GM19025 (cell line): ENCODE data around the gene NHLRC2.

Experiments
- ATAC-seq: cut with Tn5 transposase; IDR thresholded peaks from one replicate; pipeline ENCODE4 v1.9.1; 2021; ENCODE audit warnings: mild to moderate bottlenecking, low read depth, moderate library complexity; ENCODE audit not compliant: unreplicated experiment

The NHLRC2 gene

DNA sequence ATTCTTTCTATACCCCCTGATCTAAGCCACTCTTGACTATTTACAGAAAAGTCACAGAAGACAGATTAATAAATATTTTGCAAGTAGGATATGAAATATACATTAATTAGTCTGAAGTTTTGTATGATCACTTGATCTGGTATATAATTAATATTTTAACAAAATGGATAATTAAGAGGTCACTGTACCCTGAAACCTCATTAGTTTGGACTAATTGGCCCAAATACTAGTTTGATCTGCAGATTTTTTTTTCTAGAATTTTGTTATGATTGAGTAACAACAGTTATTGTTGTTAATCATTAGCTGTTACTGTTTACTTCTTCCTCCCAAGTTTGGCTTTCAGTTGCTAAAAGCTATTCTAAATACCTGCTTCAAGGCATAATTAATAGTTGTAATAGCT lies 2.7 kb downstream of the NHLRC2 start:
- no peak for ATAC-seq

- ATAC-seq: no peak
These were observed 4.1 kb downstream of the NHLRC2 start for GRCh38 chr10:113858541-113858940.

GRCh38 chr10:113859261-113859660 lies 4.8 kb downstream of the NHLRC2 start:
- ATAC-seq: no peak

GRCh38 chr10:113865901-113866300 lies 11.4 kb downstream of the NHLRC2 start:
- no peak for ATAC-seq

- ATAC-seq: no peak
These were observed 12.3 kb downstream of the NHLRC2 start for GRCh38 chr10:113866551-113867394.

DNA sequence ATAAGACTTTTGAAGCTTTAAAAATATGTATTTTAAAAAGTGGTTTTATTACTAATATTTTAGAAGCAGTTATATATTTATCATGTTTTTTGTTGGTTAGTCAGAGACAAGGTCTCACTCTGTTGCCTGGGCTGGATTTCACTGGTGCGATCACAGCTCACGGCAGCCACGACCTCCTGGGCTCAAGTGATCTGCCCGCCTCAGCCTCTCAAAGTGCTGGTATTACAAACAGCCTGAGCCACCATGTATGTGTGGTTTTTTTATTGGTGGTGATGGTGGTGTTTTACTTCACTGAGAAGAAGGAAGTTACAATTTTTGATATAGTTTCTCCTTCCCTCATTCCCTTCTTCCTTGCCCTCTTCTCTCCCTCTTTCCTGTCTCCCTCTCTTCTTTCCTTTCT lies 13.4 kb downstream of the NHLRC2 start:
- ATAC-seq: no peak

DNA sequence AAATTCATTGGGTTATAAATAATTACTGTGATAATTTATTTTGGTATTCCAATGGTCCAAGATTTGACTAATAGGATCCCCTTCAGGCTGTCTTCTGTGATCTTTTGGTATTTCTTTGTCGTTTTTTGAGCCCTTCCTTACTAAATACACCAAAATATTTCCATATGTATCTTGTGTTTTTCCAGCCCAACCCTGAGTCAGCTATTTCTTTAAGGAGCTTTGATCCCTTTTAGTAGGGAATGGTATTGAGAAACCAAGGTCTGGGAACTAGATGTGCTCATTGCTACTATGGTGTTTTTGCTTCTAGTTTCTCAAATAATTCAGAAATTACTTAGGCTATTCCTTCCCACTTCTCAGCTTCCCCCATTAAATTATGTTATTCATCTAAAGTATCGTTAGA lies 15.3 kb downstream of the NHLRC2 start:
- ATAC-seq: no peak

DNA sequence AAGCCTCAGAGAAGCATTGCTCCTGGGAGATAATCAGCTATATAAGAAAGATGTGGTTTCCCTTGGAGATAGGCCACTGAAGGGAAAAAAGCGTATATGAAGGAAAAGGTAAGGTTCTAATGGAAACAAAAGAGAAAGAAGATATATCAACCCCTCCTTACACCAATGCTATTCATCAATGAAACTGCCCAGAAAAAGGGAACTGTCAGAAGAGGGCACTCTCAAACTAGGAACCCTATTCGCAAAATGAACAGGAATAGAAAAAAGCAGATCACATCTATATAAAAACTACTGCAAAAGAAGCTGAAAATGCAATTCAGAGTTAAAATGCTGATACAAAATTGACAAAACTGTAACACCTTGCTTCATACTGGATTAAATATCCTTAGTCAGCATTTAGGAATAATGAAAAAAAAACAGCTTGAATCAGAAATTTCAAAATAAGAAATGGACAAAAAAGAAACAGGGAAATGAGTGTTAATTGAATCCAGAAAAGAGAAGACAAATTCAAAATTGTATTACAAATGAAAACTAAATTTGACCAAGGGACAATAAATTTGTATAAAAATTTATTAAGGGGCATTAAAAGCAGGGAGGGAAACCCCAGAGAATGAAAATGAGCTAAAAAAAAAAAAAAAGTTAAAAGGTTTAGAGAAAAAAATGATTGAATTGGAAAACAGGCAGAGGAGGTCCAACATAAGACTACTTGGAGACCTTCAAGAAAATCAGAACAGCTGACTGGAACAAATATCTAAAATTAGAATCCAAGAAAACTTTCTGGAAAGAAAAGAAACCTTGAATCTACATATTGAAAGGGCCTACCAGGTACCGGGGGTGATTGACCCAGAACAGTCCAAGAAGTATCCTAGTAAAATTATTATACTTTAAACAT lies 17.9 kb downstream of the NHLRC2 start:
- ATAC-seq: no peak

- no peak for ATAC-seq
These were observed 20.8 kb downstream of the NHLRC2 start for GRCh38 chr10:113875212-113875611.

DNA sequence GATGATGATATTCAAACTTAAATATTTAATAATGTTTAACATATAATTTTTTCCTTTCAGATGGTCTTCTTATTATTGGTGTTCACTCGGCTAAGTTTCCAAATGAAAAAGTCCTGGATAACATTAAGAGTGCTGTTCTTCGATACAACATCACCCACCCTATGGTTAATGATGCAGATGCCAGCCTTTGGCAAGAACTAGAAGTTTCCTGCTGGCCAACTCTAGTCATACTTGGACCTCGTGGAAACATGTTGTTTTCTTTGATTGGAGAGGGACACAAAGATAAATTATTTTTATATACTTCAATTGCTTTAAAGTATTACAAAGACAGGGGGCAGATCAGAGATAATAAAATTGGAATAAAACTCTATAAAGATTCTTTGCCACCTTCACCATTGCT lies 22.0 kb downstream of the NHLRC2 start:
- no peak for ATAC-seq

DNA sequence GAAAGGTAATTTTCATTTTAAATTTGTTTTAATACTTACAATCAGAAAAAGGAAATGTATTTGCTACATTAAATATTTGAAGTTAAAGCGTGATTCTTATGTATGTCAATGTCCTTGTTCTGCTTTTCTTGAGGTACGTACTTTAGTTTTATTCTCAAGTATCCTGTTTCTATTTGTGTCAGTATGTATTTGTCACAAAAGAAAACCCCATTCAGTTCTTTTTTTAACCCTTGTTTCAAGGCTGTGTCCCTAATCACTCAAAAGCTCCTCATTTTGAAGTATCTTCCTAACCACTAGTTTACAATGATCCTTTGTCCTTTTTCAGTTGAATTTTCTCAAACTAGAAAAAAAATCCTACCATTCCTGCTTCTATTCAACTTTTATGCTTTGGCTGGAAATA lies 25.2 kb downstream of the NHLRC2 start:
- peak; percentile 69 for ATAC-seq

GRCh38 chr10:113880236-113880635 lies 25.8 kb downstream of the NHLRC2 start:
- ATAC-seq: no peak

- ATAC-seq: no peak
These were observed 27.8 kb downstream of the NHLRC2 start for GRCh38 chr10:113882240-113882639.

GRCh38 chr10:113889911-113890310 lies 35.5 kb downstream of the NHLRC2 start:
- no peak for ATAC-seq

DNA sequence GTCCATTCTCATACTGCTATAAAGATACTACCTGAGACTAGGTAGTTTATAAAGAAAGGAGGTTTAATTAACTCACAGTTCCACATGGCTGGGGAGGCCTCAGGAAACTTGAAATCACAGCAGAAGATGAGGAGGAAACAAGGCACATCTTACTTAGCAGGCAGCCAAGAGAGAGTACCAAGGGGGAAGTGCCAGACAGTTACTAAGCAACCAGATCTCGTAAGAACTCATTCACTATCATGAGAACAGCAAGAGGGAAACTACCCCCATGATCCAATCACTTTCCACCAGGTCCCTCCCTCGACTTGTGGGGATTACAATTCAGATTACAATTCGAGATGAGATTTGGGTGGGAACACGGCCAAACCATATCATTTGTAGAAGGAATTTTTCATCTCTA lies 36.3 kb downstream of the NHLRC2 start:
- no peak for ATAC-seq

- no peak for ATAC-seq
These were observed 37.0 kb downstream of the NHLRC2 start for GRCh38 chr10:113891476-113891875.

- ATAC-seq: no peak
These were observed 39.1 kb downstream of the NHLRC2 start for GRCh38 chr10:113893570-113893969.

DNA sequence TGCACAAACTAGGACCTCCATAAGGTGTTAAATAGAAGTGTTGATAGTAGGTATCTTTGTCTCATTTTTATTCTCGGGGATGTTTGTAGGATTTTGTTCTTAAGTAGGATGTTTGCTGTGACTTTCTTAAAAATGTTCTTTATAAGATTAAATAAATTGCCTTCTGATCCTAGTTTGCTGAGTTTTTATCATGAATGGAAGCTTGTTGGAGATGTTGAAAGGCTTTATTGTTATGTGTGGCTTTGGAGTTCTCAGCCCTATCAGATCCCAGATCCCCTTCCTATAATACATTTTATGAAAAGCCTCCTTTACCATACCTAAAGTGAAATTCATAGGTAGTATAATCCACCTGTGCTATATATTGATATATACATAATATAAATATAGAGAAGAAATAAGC lies 40.1 kb downstream of the NHLRC2 start:
- no peak for ATAC-seq

DNA sequence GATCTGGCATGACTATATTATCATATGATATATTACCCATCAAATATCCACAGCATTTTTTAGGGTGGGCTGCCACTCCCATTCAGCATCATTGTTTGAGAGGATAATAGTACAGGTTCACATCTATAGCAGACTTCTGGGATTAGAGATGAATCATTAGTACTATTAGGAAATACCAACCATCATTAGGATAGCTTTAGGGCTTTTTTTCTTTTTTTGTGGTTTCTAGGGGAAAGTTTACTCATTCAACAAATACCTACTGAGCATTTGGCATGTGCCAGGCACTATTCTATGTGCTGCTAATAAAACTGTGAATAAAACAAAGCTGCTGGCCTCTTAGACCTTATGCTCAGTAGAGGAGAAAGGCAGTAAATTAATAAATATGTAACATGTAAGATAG lies 40.6 kb downstream of the NHLRC2 start:
- ATAC-seq: no peak

DNA sequence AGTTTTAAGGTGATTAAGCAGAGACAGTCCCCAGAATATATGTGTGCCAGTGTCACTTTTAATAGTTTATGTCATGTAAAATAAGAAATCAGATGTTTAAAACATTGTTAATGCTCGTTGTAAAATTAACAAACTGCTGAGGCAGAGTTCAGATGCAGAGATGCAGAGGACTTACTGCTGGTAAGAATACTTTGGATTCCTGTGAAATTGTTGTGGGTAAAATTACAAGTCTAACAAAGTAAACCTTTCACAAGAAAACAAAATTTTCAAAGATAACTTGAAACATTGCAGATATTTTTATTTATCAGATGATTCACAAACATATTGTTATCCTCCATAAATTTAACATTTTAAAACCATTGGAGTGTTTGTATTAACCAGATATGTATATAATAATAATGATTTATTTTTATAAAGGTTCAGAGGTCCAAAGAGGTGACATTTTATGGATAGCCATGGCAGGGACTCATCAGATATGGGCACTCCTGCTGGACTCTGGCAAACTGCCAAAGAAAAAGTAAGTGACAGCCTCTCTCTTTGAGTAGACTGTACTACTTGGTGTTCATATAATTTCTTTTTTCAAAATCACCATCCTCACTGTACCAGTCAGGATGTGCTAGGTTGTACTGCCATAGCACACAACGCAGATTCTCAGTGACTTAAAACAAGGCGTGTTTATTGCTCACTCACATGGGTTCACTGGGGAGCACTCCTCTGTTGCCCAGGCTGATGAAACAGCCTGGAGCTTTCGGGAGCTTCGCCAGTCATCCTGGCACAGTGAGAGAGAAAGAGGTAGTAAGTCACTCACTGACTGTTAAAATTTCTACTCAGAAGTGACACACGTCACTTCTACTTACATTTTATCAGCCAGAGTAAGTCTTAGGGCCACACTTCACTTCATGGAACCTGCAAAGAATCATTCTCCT lies 43.5 kb downstream of the NHLRC2 start:
- no peak for ATAC-seq
